GM12873 (cell line): ENCODE measurements around the gene PHLDB1.

Source experiments
- TF ChIP-seq, protein P1 (sequence below): IDR thresholded peaks from 2 replicates; pipeline ENCODE4 v1.5.1; 2012; ENCODE audit warnings: low read depth, mild to moderate bottlenecking, moderate library complexity, low read length, control low read depth; ENCODE audit not compliant: insufficient read depth; ENCODE audit errors: missing control alignments

PHLDB1 gene

GRCh38 chr11:118657238-118657637, 49.8 kb downstream of the PHLDB1 start:
- TF ChIP-seq, protein P1, sequence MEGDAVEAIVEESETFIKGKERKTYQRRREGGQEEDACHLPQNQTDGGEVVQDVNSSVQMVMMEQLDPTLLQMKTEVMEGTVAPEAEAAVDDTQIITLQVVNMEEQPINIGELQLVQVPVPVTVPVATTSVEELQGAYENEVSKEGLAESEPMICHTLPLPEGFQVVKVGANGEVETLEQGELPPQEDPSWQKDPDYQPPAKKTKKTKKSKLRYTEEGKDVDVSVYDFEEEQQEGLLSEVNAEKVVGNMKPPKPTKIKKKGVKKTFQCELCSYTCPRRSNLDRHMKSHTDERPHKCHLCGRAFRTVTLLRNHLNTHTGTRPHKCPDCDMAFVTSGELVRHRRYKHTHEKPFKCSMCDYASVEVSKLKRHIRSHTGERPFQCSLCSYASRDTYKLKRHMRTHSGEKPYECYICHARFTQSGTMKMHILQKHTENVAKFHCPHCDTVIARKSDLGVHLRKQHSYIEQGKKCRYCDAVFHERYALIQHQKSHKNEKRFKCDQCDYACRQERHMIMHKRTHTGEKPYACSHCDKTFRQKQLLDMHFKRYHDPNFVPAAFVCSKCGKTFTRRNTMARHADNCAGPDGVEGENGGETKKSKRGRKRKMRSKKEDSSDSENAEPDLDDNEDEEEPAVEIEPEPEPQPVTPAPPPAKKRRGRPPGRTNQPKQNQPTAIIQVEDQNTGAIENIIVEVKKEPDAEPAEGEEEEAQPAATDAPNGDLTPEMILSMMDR: no peak

DNA sequence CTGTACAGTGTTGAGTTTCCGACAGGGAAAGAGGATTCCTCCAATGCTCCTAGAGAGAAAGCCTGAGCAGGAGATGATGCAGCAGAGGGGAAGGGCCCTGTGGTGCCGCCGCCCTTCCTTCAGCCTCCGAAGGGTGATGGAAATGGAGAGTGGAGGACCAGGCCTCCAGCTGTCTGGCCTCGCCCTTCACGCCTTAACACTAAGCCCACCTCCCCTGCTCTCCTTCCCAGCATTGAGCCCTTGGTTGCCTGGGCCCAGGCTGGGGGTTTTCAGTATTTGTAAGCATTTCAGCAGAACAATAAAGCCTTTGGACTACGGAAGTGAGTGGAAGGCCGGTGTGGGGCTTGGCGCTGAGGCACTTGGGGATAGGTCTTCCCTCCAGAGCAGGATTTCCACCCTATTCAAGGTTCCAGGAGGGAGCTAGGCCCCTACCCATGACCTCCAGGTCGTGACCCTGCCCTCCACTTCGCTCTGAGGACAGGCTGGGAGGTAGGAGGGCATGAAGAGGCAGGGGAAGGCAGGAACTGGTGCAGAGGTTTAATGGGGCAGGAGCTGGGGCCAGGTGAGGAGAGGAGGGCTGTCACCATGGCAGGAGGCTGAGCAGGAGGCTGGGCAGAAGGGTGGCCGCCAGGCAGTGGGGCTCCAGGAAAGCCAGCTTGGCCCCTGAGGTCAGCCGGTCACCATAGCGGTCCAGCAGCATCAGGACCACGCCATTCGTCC, 50.5 kb downstream of the PHLDB1 start:
- TF ChIP-seq, protein P1: no peak

DNA sequence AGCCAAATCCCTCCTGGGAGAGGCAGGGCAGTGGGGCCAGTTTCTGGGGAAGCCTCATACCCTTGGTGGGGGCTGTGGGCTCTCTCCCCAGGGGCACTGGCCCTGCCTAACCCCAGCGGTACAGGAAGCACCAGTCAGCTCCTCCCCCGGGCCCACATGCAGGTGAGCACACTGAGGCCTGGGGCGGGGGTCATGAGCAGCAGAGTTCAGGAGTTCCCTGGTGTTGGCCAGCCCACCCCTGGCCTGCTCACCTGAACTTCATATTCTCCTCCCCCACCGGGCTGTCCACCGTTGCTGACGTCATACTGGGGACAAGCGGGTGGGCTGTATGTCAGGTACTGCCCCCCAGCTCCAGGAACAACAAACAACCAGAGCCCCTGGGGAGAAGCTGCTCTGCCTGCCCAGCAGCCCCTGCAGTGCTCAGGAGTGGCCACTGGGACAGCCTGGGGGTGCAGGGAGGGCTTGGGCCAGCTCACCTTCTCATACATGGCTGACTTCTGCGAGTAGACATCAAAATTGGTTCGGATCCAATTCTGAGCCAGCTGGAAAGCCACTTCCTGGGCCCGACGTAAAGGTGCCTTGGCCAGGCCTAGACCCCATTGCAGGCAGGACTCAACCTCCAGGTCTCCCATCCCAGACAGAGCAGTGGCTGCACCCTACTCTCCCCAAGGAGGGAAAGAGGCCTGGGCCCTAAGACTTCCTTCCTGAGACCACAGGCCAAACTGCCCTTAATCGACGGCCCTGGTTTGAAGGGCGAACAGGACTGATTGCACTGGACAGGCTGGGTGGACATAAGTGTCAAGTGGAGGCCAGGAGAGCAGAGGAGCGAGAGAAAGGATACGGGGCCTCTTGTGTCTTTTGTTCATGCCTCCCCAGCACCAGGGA, 51.3 kb downstream of the PHLDB1 start:
- TF ChIP-seq, protein P1: no peak

DNA sequence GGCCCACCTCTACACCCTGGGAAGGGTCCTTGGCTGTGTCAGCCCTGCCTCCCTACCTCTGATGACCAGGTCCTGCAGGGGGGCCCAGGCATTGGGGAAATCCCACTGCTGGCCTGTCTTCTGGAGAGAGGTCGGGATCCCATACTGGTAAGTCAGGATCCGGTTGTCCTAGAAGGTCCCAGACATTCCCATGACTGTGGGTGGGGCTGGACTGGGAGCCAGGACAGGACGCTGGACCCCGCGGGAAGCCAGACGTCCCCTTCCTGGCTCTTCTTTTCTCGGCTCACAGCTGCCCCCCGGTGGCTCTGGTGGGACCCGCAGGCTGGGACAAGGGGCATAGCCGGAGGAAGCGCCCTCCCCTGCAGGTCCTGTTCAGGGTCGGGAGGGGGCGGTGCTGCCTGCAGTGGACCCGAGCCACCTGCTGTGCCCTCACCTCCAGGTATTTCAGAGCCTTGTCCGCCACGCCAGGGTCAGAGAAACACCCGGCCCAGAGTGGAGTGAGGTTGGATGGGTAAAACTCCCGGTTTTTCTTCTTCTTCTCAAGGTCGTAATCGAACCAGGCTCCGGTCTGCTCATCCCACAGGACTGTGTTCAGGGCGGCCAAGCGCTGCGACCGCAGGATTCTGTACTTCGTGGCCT, 52.0 kb downstream of the PHLDB1 start:
- TF ChIP-seq, protein P1: peak; percentile 90

DNA sequence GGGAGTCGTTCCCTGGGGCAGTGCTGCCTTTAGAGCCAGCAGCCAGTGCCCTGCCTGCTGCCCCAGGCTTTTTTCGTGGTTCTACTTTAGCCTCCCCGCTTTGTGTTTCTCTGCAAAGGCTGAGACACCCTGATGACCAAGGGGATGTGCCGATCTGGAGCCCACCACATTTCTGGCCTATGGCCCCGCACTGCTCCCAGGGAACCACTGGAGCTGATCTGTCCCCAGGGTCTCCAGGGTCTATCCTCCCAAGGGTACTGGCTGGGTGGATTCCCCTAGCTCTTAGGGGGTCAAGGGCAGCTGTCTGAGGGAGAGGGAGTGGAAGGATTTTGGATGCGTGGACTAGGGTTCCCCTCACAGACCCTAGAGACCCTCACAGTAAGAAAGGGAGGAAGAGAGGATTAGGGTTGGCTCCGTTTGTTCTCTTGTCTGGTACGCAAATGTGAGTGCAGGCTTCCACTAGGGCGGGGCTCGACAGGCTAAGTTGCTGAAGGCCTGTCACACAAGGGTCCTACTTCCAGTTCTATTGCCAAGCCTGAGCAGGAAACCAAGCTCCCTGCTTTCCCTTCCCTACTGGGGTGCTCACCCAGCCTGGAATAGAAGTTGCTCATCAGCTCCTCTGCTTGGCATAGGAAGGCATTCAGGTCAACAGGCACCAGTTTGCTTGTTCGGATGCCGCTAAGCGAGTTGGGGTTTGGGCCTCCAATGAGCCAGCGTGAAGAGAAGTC, 52.7 kb downstream of the PHLDB1 start:
- TF ChIP-seq, protein P1: no peak

DNA sequence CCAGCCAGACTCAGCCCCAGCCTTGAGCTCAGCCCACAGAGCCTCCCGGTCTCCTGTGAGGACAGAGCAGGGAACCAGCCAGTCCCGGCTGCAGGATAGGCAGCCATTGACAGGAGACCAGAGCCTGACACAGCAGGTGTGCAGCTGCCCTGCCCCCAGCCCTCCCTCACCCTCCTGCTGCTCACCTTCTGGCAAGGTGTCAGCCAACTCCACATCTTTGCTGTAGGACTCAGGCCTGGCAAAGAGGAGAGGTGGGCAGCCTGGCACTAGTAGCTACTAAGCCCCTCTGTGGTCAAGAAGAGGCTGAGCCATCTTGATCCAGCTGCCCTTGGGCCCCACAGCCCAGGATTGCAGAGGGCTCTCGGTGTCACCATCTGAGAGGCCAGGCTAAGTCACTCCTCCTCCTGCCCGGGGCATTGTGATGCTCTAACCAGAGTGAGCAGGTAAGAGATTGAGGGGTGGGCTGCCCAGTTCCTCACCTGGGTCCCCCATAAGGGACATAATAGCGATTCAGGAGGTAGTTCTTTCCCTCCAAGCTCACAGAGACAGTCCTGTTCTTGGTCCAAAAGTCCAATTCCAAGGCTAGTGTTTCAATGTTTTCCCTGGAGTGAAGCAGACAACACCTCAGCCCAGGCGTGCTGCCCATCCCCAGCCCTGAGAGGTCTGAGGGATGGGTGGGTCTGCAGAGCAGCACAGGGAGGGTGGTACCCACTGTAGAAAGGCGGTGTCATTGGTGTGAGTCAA, 53.4 kb downstream of the PHLDB1 start:
- TF ChIP-seq, protein P1: no peak
